ENCODE results near the gene RASGRP1. TPM values are rescaled to one million over a fixed set of nuclear protein-coding genes. Genes with fewer than 3 reads are reported as not detected.
A peak's percentile ranks its signal among the peaks of the same experiment; 100 is the strongest.

Gene RASGRP1
- polyA plus RNA-seq, 1 donor: 2.9 TPM

DNA sequence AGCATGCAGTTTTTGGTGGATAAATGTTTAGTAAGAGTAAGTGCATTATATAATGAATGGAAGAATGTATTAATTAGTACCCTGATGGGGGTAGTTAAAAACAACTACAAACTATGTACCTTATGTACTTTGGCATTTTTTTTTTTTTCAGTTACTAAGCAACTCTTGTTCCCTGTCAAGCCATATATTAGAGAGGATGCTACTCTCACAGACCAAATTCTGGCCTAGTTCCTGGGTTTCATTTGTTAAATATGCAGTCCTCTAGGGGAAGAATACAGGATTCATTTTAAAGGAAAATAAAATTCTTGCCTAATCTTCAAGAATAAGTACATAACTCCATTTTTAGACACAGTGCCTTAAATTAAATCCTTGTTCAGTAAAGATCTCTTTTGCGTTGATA, 93.8 kb downstream of the RASGRP1 start:
- H3K27ac ChIP-seq (ENCODE audit: low read length): no peak overlapping the region
- no peak overlapping the region for H3K4me3 ChIP-seq (ENCODE audit: low read length)
- H3K27me3 ChIP-seq (ENCODE audit: control insufficient read depth, insufficient read depth, low read length): no peaks in the 10 kb centered on the region
- no peaks in the 10 kb centered on the region for H3K9me3 ChIP-seq (ENCODE audit: control insufficient read depth, low read depth, low read length)
- no peaks in the 10 kb centered on the region for H3K4me1 ChIP-seq (ENCODE audit: control insufficient read depth, insufficient read depth, low read length)
- WGBS (ENCODE audit: insufficient coverage, low lambda C conversion rate): 100% methylated on average over 1 of the region's 1 CpG
- H3K36me3 ChIP-seq (ENCODE audit: control insufficient read depth, insufficient read depth, low read length): peaks cover 19% of the 10 kb centered on the region
- no peak for DNase-seq

DNA sequence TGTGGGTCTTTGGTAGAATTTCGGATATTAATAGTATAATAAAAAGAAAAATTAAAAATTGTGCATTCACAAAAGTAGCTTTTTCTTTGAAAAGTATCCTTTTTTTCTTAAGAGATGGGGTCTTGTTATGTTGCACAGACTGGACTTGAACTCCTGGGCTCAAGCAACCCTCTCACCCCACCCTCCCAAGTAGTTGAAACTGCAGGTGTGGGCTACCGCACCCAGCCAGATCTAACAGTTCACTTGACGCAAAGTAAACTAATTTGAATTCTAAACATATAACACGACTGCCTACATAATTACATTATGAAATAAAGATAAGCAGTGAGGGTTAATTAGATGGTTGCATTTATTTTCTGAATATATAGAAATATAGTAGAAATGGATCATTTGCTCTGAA, 99.9 kb downstream of the RASGRP1 start:
- H3K36me3 ChIP-seq (ENCODE audit: control insufficient read depth, insufficient read depth, low read length): peaks cover 5% of the 10 kb centered on the region
- no peaks in the 10 kb centered on the region for H3K4me1 ChIP-seq (ENCODE audit: control insufficient read depth, insufficient read depth, low read length)
- H3K9me3 ChIP-seq (ENCODE audit: control insufficient read depth, low read depth, low read length): no peaks in the 10 kb centered on the region
- no peak for DNase-seq
- no peak overlapping the region for H3K4me3 ChIP-seq (ENCODE audit: low read length)
- no peaks in the 10 kb centered on the region for H3K27me3 ChIP-seq (ENCODE audit: control insufficient read depth, insufficient read depth, low read length)
- WGBS (ENCODE audit: insufficient coverage, low lambda C conversion rate): 64% methylated on average over 2 of the region's 4 CpGs
- no peak overlapping the region for H3K27ac ChIP-seq (ENCODE audit: low read length)

DNA sequence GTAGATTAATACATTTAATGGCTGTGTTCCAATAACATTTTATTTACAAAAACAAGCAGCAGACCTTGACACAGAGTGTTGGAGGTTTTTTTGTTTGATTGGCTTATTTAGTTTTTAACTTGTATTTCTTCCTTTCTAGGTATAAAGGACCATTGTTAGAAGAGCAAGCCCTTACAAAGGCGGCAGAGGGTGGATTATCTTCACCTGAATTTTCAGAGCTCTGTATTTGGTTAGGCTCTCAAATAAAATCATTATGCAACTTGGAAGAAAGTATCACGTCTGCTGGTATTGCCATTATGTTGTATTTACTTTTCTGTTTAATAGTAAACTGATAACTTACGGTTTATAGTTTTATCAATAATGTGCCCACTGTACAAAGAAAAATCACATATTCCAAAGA, 100.7 kb downstream of the RASGRP1 start:
- no peaks in the 10 kb centered on the region for H3K27me3 ChIP-seq (ENCODE audit: control insufficient read depth, insufficient read depth, low read length)
- 74% methylated on average over 3 of the region's 3 CpGs for WGBS (ENCODE audit: insufficient coverage, low lambda C conversion rate)
- peaks cover 9% of the 10 kb centered on the region for H3K36me3 ChIP-seq (ENCODE audit: control insufficient read depth, insufficient read depth, low read length)
- H3K9me3 ChIP-seq (ENCODE audit: control insufficient read depth, low read depth, low read length): no peaks in the 10 kb centered on the region
- no peak for DNase-seq
- no peak overlapping the region for H3K27ac ChIP-seq (ENCODE audit: low read length)
- H3K4me1 ChIP-seq (ENCODE audit: control insufficient read depth, insufficient read depth, low read length): no peaks in the 10 kb centered on the region
- no peak overlapping the region for H3K4me3 ChIP-seq (ENCODE audit: low read length)

DNA sequence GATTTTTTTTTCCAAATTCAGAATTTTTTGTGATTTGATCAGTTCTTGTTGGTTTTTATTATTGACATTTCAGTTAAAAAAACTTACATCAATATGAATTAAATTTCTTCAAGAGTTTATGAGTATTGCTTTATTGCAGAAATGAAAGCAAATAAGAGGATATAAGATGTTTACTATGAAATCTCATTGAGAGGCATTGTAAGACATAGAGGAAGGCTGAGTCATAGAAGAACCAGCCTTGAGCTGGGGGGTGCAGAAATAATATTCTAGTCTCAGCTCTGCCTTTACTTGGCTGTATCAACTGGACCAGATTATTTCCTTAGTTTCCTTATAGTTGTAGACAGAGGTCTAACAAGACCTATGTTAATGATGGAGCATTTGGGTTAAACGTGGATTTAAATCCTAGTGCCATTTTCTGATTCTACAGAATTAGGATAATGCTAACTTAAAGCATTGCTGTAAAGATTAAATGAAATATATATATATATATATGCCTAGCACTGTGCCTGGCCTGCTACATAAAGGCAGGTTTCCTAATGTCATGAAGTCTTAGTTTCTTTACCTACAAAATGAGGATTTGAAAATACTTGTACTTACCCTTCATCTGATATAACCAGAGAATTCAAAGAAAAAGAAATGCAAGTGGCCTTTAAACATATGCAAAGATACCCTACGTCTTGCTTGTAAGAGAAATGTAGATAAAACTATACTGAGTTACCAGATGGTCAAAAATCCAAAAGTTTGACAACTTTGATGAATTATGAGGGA, 103.4 kb downstream of the RASGRP1 start:
- Histone ChIP-seq H3K27me3 (ENCODE audit: control insufficient read depth, insufficient read depth, low read length) (no peaks in the 10 kb centered on the region), H3K4me1 (ENCODE audit: control insufficient read depth, insufficient read depth, low read length) (no peaks in the 10 kb centered on the region), H3K36me3 (ENCODE audit: control insufficient read depth, insufficient read depth, low read length) (peaks cover 4% of the 10 kb centered on the region), H3K27ac (ENCODE audit: low read length) (no peak overlapping the region), H3K9me3 (ENCODE audit: control insufficient read depth, low read depth, low read length) (no peaks in the 10 kb centered on the region), H3K4me3 (ENCODE audit: low read length) (no peak overlapping the region)
- DNase-seq: no peak
- 100% methylated on average over 1 of the region's 2 CpGs for WGBS (ENCODE audit: insufficient coverage, low lambda C conversion rate)

DNA sequence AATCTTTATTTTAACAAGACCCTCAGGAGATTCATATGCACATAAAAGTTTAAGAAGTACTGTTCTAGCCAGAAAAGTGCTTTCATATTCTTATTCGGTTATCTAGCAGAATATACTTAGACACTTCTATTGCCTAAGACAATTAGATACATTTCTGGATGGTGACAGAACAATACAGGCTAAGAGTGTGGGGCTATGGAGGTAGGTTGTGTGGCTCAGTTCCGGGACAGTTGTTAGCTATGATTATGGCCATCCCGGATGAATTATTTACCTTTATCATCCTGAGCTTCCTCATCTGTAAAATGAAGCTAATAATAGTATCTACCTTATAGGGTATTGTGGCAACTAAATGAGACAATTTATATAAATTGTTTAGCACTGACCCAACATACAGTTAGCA, 104.1 kb downstream of the RASGRP1 start:
- Histone ChIP-seq H3K4me3 (ENCODE audit: low read length) (no peak overlapping the region), H3K36me3 (ENCODE audit: control insufficient read depth, insufficient read depth, low read length) (peaks cover 4% of the 10 kb centered on the region), H3K27ac (ENCODE audit: low read length) (no peak overlapping the region), H3K4me1 (ENCODE audit: control insufficient read depth, insufficient read depth, low read length) (no peaks in the 10 kb centered on the region), H3K9me3 (ENCODE audit: control insufficient read depth, low read depth, low read length) (no peaks in the 10 kb centered on the region), H3K27me3 (ENCODE audit: control insufficient read depth, insufficient read depth, low read length) (no peaks in the 10 kb centered on the region)
- 100% methylated on average over 1 of the region's 3 CpGs for WGBS (ENCODE audit: insufficient coverage, low lambda C conversion rate)
- DNase-seq: no peak

DNA sequence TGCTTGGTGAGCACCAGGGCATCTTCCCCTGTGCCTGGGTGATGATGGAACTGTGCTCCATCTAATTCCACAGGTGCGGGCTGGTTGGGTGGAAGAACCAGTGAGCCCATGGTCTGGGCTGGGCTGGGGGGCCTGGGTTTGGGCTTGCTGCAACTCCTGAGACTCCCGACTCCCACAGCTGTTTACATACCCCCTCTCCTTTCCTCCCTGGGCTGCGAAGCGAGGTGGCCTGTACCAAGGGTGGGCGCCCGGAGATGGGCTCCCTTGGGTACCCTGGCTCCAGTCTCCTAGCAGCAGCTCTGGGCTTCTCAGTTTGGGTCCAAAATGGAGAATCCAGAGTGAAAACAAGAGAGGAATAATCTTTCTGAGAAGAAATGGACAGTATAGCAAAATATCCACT, 105.1 kb downstream of the RASGRP1 start:
- Histone ChIP-seq H3K4me1 (ENCODE audit: control insufficient read depth, insufficient read depth, low read length) (no peaks in the 10 kb centered on the region), H3K27me3 (ENCODE audit: control insufficient read depth, insufficient read depth, low read length) (no peaks in the 10 kb centered on the region), H3K4me3 (ENCODE audit: low read length) (no peak overlapping the region), H3K36me3 (ENCODE audit: control insufficient read depth, insufficient read depth, low read length) (peaks cover 4% of the 10 kb centered on the region), H3K27ac (ENCODE audit: low read length) (no peak overlapping the region), H3K9me3 (ENCODE audit: control insufficient read depth, low read depth, low read length) (no peaks in the 10 kb centered on the region)
- DNase-seq: no peak
- no CpG with 5 or more reads among the region's 6 CpGs for WGBS (ENCODE audit: insufficient coverage, low lambda C conversion rate)

DNA sequence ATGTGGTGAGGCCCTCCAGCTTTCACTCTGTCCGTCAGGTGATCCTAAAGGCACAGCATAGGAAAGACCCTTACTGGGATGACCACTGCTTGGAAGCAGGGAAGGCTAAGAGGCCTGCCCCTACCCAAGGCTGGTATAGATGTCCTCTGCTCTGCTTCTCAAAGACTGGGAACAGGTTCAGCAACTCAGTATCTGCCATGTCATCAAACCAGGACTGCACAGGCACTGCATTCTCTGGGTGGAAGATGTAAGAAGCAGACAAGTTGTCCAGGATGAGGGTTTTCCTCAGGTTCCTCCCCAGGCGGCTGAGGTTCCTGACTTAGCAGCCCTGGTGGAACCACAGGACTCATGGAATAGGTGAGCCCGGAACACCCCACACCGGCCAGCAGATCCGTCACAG, 106.0 kb downstream of the RASGRP1 start:
- Histone ChIP-seq H3K4me3 (ENCODE audit: low read length) (no peak overlapping the region), H3K9me3 (ENCODE audit: control insufficient read depth, low read depth, low read length) (no peaks in the 10 kb centered on the region), H3K4me1 (ENCODE audit: control insufficient read depth, insufficient read depth, low read length) (no peaks in the 10 kb centered on the region), H3K36me3 (ENCODE audit: control insufficient read depth, insufficient read depth, low read length) (peaks cover 4% of the 10 kb centered on the region), H3K27me3 (ENCODE audit: control insufficient read depth, insufficient read depth, low read length) (no peaks in the 10 kb centered on the region), H3K27ac (ENCODE audit: low read length) (no peak overlapping the region)
- WGBS (ENCODE audit: insufficient coverage, low lambda C conversion rate): no CpG with 5 or more reads among the region's 5 CpGs
- no peak for DNase-seq

DNA sequence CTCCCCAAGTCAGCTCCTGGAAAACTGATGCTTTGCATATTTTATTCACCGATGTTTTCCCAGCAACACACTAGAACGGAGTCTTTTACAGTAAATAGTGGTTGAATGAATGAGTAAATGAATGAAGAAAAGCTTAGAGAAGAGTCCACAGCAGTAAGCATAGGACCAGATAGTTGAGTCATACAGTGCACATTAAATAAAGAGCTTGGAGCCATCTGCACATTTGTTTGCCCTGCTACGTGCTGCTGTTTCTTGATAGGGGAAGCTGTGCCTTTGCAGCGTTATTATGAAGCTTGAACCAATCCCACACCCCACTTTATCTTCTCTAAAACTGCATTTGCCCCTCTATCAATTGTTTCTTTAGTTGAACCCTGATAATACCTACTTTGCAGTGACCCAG, 109.5 kb downstream of the RASGRP1 start:
- Histone ChIP-seq H3K27me3 (ENCODE audit: control insufficient read depth, insufficient read depth, low read length) (no peaks in the 10 kb centered on the region), H3K36me3 (ENCODE audit: control insufficient read depth, insufficient read depth, low read length) (peaks cover 4% of the 10 kb centered on the region), H3K9me3 (ENCODE audit: control insufficient read depth, low read depth, low read length) (no peaks in the 10 kb centered on the region), H3K4me3 (ENCODE audit: low read length) (peak overlapping the region; percentile 99), H3K4me1 (ENCODE audit: control insufficient read depth, insufficient read depth, low read length) (no peaks in the 10 kb centered on the region), H3K27ac (ENCODE audit: low read length) (peak overlapping the region; percentile 99)
- no CpG with 5 or more reads among the region's 4 CpGs for WGBS (ENCODE audit: insufficient coverage, low lambda C conversion rate)
- DNase-seq: peak in 1 of 2 donors; percentile 22

DNA sequence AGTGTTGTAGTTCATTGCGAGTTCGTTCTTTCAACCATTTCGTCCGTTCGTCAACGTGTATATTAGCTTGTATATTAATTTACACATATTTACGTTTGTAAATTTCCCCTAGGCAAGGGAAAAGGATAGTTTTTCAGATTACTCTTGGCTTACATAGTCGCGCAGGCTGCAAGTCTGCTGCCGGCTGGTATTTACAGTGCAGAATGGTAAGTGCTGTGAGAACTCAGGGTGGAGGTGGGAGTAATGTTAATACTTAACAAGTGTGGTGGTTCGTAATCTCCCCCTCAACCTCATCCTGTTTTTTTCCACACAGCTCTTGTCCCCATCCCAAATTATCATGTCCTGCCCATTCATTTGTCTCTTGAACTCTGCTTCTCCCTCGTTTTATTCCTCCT, 109.9 kb downstream of the RASGRP1 start:
- no peaks in the 10 kb centered on the region for H3K27me3 ChIP-seq (ENCODE audit: control insufficient read depth, insufficient read depth, low read length)
- H3K4me3 ChIP-seq (ENCODE audit: low read length): peak overlapping the region; percentile 99
- 0% methylated on average over 1 of the region's 12 CpGs for WGBS (ENCODE audit: insufficient coverage, low lambda C conversion rate)
- no peak for DNase-seq
- H3K9me3 ChIP-seq (ENCODE audit: control insufficient read depth, low read depth, low read length): no peaks in the 10 kb centered on the region
- H3K4me1 ChIP-seq (ENCODE audit: control insufficient read depth, insufficient read depth, low read length): no peaks in the 10 kb centered on the region
- H3K27ac ChIP-seq (ENCODE audit: low read length): peak overlapping the region; percentile 99
- H3K36me3 ChIP-seq (ENCODE audit: control insufficient read depth, insufficient read depth, low read length): peaks cover 4% of the 10 kb centered on the region

DNA sequence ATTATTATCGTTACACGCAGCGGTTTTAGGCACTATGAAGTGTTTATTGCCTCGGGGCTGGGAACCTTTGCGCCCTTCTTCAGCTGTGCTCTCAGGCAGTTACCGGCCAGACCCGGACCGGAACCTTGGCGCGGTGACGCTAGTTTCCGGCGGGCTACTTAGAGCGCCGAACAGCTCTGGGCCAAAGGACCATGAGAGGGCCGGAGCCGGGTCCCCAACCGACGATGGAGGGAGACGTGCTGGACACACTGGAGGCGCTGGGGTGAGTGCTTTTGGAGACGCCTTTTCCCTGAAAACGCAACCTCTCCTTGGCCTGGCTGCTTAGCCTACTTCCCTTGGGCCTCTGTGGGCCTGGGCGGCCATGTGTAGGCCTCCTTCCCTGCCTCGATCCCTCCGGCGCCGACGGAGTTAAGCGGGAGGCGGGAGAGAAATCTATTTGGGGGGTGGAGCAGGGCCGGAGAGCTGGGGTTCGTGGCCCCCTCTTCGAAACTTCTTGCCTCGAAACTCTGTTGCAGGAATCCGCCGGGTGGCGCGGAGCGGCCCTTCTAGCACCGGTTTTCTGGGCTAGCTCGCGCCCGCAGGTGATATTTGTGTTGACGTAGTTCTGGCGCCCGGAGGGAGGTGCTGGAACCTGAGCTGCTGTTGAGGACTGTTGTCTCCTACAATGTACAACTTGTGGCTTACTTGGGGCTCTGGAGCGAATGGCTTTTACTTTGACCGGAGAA, 110.5 kb downstream of the RASGRP1 start, which contains the start of gene FAM98B:
FAM98B (plus strand) TSS at position 157 of the 725 bp plus-strand sequence; CDS start at position 192, 35 bp downstream.
- peak within 1 kb of the TSS; percentile 99 for H3K27ac ChIP-seq (ENCODE audit: low read length)
- H3K9me3 ChIP-seq (ENCODE audit: control insufficient read depth, low read depth, low read length): no peaks in the 10 kb centered on the region
- peak; percentile 78 to 97 for DNase-seq
- no CpG with 5 or more reads among the region's 49 CpGs for WGBS (ENCODE audit: insufficient coverage, low lambda C conversion rate)
- H3K4me1 ChIP-seq (ENCODE audit: control insufficient read depth, insufficient read depth, low read length): no peaks in the 10 kb centered on the region
- H3K4me3 ChIP-seq (ENCODE audit: low read length): peak within 1 kb of the TSS; percentile 99
- H3K36me3 ChIP-seq (ENCODE audit: control insufficient read depth, insufficient read depth, low read length): peaks cover 2% of the 10 kb centered on the region
- H3K27me3 ChIP-seq (ENCODE audit: control insufficient read depth, insufficient read depth, low read length): peaks cover 2% of the 10 kb centered on the region
